ENCODE results near the gene SPNS3. TPM values are rescaled to one million over a fixed set of nuclear protein-coding genes. Genes with fewer than 3 reads are reported as not detected.

The SPNS3 gene
- total and polyA plus RNA-seq, 2 donors (not counting 1 experiment from before 2014, with no cell fraction given): 0.44 to 0.52 TPM

DNA sequence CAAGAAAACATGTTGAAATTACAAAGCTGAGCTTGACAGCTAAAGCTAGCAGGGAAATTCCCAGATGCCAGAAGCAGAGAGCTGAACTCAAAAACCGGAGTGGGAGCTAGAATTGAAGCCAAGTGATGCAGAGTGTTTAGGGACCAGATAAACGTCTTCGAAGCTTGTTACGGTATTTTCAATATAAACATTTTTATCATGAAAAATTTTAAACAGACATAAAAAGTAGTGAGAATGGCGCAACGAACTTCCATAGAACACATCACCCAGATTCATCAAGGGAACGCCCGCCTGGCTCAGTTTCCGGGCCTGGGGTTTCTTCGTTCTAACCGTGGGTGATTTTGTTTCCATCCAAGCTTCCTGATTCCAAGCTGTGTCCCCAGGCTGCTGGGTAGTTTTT lies 83.0 kb downstream of the SPNS3 start:
- no peak overlapping the region for H3K4me3 ChIP-seq (ENCODE audit: control extremely low read depth in 1 of 5, extremely low read depth in 1 of 5, insufficient read depth in 1 of 5, low read depth in 2 of 5, low read length in 4 of 5)
- CTCF ChIA-PET: no interaction called here
- H3K27ac ChIP-seq (ENCODE audit: low read length in 2 of 2): no peak overlapping the region
- no peaks in the 10 kb centered on the region for H3K9me3 Mint-ChIP-seq (ENCODE audit: insufficient read depth)
- no peaks in the 10 kb centered on the region for H3K27me3 ChIP-seq (replicated peaks in 1 of 4; ENCODE audit: control extremely low read depth in 1 of 4, control insufficient read depth in 3 of 4, insufficient read depth in 4 of 4, low read length in 3 of 4)
- ATAC-seq (ENCODE audit: low read depth) (no peak), DNase-seq (no peak)
- no peak overlapping the region for H3K4me2 ChIP-seq (replicated peaks; ENCODE audit: low read depth, low read length, poor library complexity, severe bottlenecking)
- peaks cover 0 to 12% of the 10 kb centered on the region in 2 donors for H3K4me1 ChIP-seq (ENCODE audit: control insufficient read depth in 2 of 2, insufficient read depth in 2 of 2, low read length in 2 of 2)
- no peak overlapping the region for H3K27ac Mint-ChIP-seq
- no CpG with 5 or more reads among the region's 11 CpGs for WGBS (ENCODE audit: insufficient coverage)
- peaks cover 0 to 3% (median 0%) of the 10 kb centered on the region in 3 donors for H3K9me3 ChIP-seq (ENCODE audit: control extremely low read depth in 1 of 3, control insufficient read depth in 2 of 3, insufficient read depth in 1 of 3, low read length in 2 of 3)
- intact Hi-C loops (cut with micrococcal nuclease): no loop called here
- no peaks in the 10 kb centered on the region for H3K79me2 ChIP-seq (ENCODE audit: control insufficient read depth, insufficient read depth, low read length)
- no peaks in the 10 kb centered on the region for H4K20me1 ChIP-seq (ENCODE audit: control insufficient read depth, insufficient read depth, low read length, poor library complexity, severe bottlenecking)
- H2AFZ ChIP-seq (ENCODE audit: insufficient read depth, low read depth, low read length, poor library complexity, severe bottlenecking): no peak overlapping the region
- no peak for TF ChIP-seq EZH2 (IDR thresholded peaks at IDR 0.05; ENCODE audit: borderline replicate concordance, insufficient read depth, low read depth, low read length, poor library complexity, severe bottlenecking)
- TF ChIP-seq, protein P1, sequence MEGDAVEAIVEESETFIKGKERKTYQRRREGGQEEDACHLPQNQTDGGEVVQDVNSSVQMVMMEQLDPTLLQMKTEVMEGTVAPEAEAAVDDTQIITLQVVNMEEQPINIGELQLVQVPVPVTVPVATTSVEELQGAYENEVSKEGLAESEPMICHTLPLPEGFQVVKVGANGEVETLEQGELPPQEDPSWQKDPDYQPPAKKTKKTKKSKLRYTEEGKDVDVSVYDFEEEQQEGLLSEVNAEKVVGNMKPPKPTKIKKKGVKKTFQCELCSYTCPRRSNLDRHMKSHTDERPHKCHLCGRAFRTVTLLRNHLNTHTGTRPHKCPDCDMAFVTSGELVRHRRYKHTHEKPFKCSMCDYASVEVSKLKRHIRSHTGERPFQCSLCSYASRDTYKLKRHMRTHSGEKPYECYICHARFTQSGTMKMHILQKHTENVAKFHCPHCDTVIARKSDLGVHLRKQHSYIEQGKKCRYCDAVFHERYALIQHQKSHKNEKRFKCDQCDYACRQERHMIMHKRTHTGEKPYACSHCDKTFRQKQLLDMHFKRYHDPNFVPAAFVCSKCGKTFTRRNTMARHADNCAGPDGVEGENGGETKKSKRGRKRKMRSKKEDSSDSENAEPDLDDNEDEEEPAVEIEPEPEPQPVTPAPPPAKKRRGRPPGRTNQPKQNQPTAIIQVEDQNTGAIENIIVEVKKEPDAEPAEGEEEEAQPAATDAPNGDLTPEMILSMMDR (IDR thresholded peaks at IDR 0.05): no peak
- no peaks in the 10 kb centered on the region for H3K27me3 Mint-ChIP-seq
- POLR2A ChIA-PET: no interaction called here
- H3K4me1 Mint-ChIP-seq: peaks cover 3% of the 10 kb centered on the region
- H3K4me3 Mint-ChIP-seq: no peak overlapping the region
- H3K9ac ChIP-seq (ENCODE audit: low read length): no peak overlapping the region
- H3K36me3 ChIP-seq (replicated peaks in 1 of 2; ENCODE audit: control extremely low read depth in 1 of 2, control insufficient read depth in 1 of 2, extremely low read depth in 1 of 2, insufficient read depth in 2 of 2, low read length in 1 of 2): no peaks in the 10 kb centered on the region

DNA sequence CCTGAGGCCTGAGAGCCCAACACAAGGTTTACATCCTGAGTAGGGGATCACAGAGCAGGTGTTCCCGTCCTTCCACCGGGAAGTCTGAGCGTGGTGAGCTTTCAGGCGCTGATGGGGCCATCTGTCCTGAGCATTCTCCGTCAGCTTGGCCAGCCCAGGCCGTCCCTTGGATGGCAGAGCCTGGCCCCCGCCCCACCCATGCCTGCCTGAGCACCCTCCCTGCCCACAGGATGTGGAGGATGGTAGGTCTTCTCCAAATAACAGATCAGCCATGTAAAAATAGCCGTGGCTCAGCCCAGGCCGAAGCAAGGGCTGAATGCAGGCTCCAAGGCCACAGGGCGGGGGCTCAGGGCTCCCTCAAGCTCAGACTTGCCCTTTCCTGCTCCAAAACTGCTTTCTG lies 85.2 kb downstream of the SPNS3 start:
- 78% methylated on average over 10 of the region's 10 CpGs for WGBS (ENCODE audit: insufficient coverage)
- H3K27ac Mint-ChIP-seq: no peak overlapping the region
- H4K20me1 ChIP-seq (ENCODE audit: control insufficient read depth, insufficient read depth, low read length, poor library complexity, severe bottlenecking): no peaks in the 10 kb centered on the region
- peaks cover 0 to 24% of the 10 kb centered on the region in 2 donors for H3K4me1 ChIP-seq (ENCODE audit: control insufficient read depth in 2 of 2, insufficient read depth in 2 of 2, low read length in 2 of 2)
- H3K27me3 ChIP-seq (replicated peaks in 1 of 4; ENCODE audit: control extremely low read depth in 1 of 4, control insufficient read depth in 3 of 4, insufficient read depth in 4 of 4, low read length in 3 of 4): no peaks in the 10 kb centered on the region
- intact Hi-C loops (cut with micrococcal nuclease): no loop called here
- TF ChIP-seq EZH2 (IDR thresholded peaks at IDR 0.05; ENCODE audit: borderline replicate concordance, insufficient read depth, low read depth, low read length, poor library complexity, severe bottlenecking): no peak
- TF ChIP-seq, protein P1 (IDR thresholded peaks at IDR 0.05): no peak
- CTCF ChIA-PET: no interaction called here
- no peak for ATAC-seq (ENCODE audit: low read depth)
- peak overlapping the region in 2 of 5 experiments; percentile 3 to 29 for H3K4me3 ChIP-seq (ENCODE audit: control extremely low read depth in 1 of 5, extremely low read depth in 1 of 5, insufficient read depth in 1 of 5, low read depth in 2 of 5, low read length in 4 of 5)
- H3K36me3 ChIP-seq (replicated peaks in 1 of 2; ENCODE audit: control extremely low read depth in 1 of 2, control insufficient read depth in 1 of 2, extremely low read depth in 1 of 2, insufficient read depth in 2 of 2, low read length in 1 of 2): no peaks in the 10 kb centered on the region
- no peaks in the 10 kb centered on the region for H3K9me3 Mint-ChIP-seq (ENCODE audit: insufficient read depth)
- peaks cover 3% of the 10 kb centered on the region for H3K4me1 Mint-ChIP-seq
- POLR2A ChIA-PET: no interaction called here
- no peaks in the 10 kb centered on the region for H3K79me2 ChIP-seq (ENCODE audit: control insufficient read depth, insufficient read depth, low read length)
- no peak for DNase-seq
- H3K9ac ChIP-seq (ENCODE audit: low read length): peak overlapping the region; percentile 29
- H3K4me3 Mint-ChIP-seq: no peak overlapping the region
- peak overlapping the region; percentile 32 for H2AFZ ChIP-seq (ENCODE audit: insufficient read depth, low read depth, low read length, poor library complexity, severe bottlenecking)
- H3K9me3 ChIP-seq (ENCODE audit: control extremely low read depth in 1 of 3, control insufficient read depth in 2 of 3, insufficient read depth in 1 of 3, low read length in 2 of 3): peaks cover 0 to 3% (median 0%) of the 10 kb centered on the region in 3 donors
- peak overlapping the region; percentile 43 for H3K4me2 ChIP-seq (replicated peaks; ENCODE audit: low read depth, low read length, poor library complexity, severe bottlenecking)
- H3K27ac ChIP-seq (ENCODE audit: low read length in 2 of 2): no peak overlapping the region
- no peaks in the 10 kb centered on the region for H3K27me3 Mint-ChIP-seq

Data from B cell (primary cell).